Measurements from ENCODE around the gene TMPRSS13. TPM values are rescaled to one million over a fixed set of nuclear protein-coding genes. Genes with fewer than 3 reads are reported as not detected.

Gene TMPRSS13
- total and polyA plus RNA-seq, 12 donors, result 0.12 to 1.3 (median 0.56) TPM

- Histone ChIP-seq H3K4me3 (no peak overlapping the region), H3K36me3 (replicated peaks in 1 of 2) (no peaks in the 10 kb centered on the region), H3K9me3 (replicated peaks in 1 of 3) (no peaks in the 10 kb centered on the region), H3K27me3 (no peaks in the 10 kb centered on the region), H3K27ac (no peak overlapping the region), H3K4me1 (replicated peaks in 1 of 2) (peaks cover 0 to 35% of the 10 kb centered on the region in 2 donors)
- DNase-seq, result no peak
- intact Hi-C loops (cut with DNase I), result no loop called here
- WGBS, 4 donors, result 76 to 93% (median 78%) methylated on average over 1 of the region's 1 CpG
- TF ChIP-seq POLR2A (IDR thresholded peaks at IDR 0.05) (no peak), CTCF (IDR thresholded peaks at IDR 0.05) (no peak)
Measured at GRCh38 chr11:117863383-117863782, 65.8 kb downstream of the TMPRSS13 start.

- H3K4me1 ChIP-seq (replicated peaks in 1 of 2), result peaks cover 0 to 41% of the 10 kb centered on the region in 2 donors
- H3K27ac ChIP-seq, result peak overlapping the region in 2 of 5 donors; percentile 64 to 74
- no peak overlapping the region for H3K4me3 ChIP-seq
- no peaks in the 10 kb centered on the region for H3K9me3 ChIP-seq (replicated peaks in 1 of 3)
- DNase-seq, result no peak
- no peak for TF ChIP-seq POLR2A (IDR thresholded peaks at IDR 0.05)
- no peak for TF ChIP-seq CTCF (IDR thresholded peaks at IDR 0.05)
- H3K36me3 ChIP-seq (replicated peaks in 1 of 2), result no peaks in the 10 kb centered on the region
- no peaks in the 10 kb centered on the region for H3K27me3 ChIP-seq
- intact Hi-C loops (cut with DNase I), result no loop called here
- WGBS, 4 donors, result 90 to 100% (median 100%) methylated on average over 1 of the region's 1 CpG; no CpG with 5 or more reads in 1 of the 4 donors
Measured at GRCh38 chr11:117862753-117863152, 66.4 kb downstream of the TMPRSS13 start.

GRCh38 chr11:117862019-117862725 is 67.0 kb downstream of the TMPRSS13 start:
- H3K36me3 ChIP-seq (replicated peaks in 1 of 2), result no peaks in the 10 kb centered on the region
- H3K27ac ChIP-seq, result peak overlapping the region in 4 of 5 donors; percentile 36 to 74 (median 50)
- peaks cover 0 to 45% of the 10 kb centered on the region in 2 donors for H3K4me1 ChIP-seq (replicated peaks in 1 of 2)
- H3K9me3 ChIP-seq (replicated peaks in 1 of 3), result no peaks in the 10 kb centered on the region
- no peaks in the 10 kb centered on the region for H3K27me3 ChIP-seq
- intact Hi-C loops (cut with DNase I), result no loop called here
- TF ChIP-seq CTCF (IDR thresholded peaks at IDR 0.05), result no peak
- TF ChIP-seq POLR2A (IDR thresholded peaks at IDR 0.05), result no peak
- peak in 3 of 7 donors; percentile 10 to 56 (median 21) for DNase-seq
- 46 to 68% (median 62%) methylated on average over 11 to 12 of the region's 12 CpGs for WGBS, 4 donors
- H3K4me3 ChIP-seq, result no peak overlapping the region

GRCh38 chr11:117861151-117862018 is 67.8 kb downstream of the TMPRSS13 start:
- 43 to 59% (median 48%) methylated on average over 11 to 13 of the region's 13 CpGs for WGBS, 4 donors
- Histone ChIP-seq H3K9me3 (replicated peaks in 1 of 3) (no peaks in the 10 kb centered on the region), H3K27me3 (no peaks in the 10 kb centered on the region), H3K4me3 (no peak overlapping the region), H3K36me3 (replicated peaks in 1 of 2) (no peaks in the 10 kb centered on the region), H3K27ac (peak overlapping the region in 4 of 5 donors; percentile 36 to 74 (median 50)), H3K4me1 (replicated peaks in 1 of 2) (peaks cover 0 to 45% of the 10 kb centered on the region in 2 donors)
- peak in 5 of 7 donors; percentile 29 to 87 (median 47) for DNase-seq
- TF ChIP-seq CTCF (IDR thresholded peaks at IDR 0.05), result no peak
- TF ChIP-seq POLR2A (IDR thresholded peaks at IDR 0.05), result no peak
- intact Hi-C loops (cut with DNase I), result no loop called here
